MCF 10A (cell line): ENCODE data around the gene CAMK1D. TPM values are rescaled to one million over a fixed set of nuclear protein-coding genes. Genes with fewer than 3 reads are reported as not detected.
"Not testable (repeated sequence)": the region's sequence is repeated elsewhere in the genome, so short reads cannot be mapped to it uniquely, and the experiment has no call there.

Experiments
- BruUV-seq: library from RNA; stranded (reverse); fragments of 400-500 nt; replicated peaks from 2 replicates; lab custom pipeline; 2021; lab: Mats Ljungman, UMichigan
- CTCF ChIA-PET: fragments of 300-600 bp; sonication (Branson Sonifier 250); formaldehyde crosslinking; extraction: SDS; loops from one replicate; lab custom pipeline; 2021; ENCODE audit warnings: antibody characterized with exemption, inconsistent platforms; lab: Yijun Ruan, JAX
- POLR2A ChIA-PET: fragments of 300-600, 350-650 bp; sonication (Branson Sonifier 250); formaldehyde crosslinking; extraction: SDS; loops from one replicate; lab custom pipeline; 2020; ENCODE audit warnings: antibody characterized with exemption, inconsistent platforms; lab: Yijun Ruan, JAX
- DNase-seq: peaks from one replicate; pipeline ENCODE4 v3.0.0-alpha.2; 2018; ENCODE audit not compliant: unreplicated experiment
- H3K27ac Mint-ChIP-seq: one replicate; pipeline ENCODE4 v1.8.0; 2022; ENCODE audit warnings: mild to moderate bottlenecking, low read depth, mixed read lengths; ENCODE audit not compliant: unreplicated experiment
- H3K27me3 Mint-ChIP-seq: one replicate; pipeline ENCODE4 v1.8.0; 2022; ENCODE audit warnings: mixed read lengths; ENCODE audit not compliant: insufficient read depth, unreplicated experiment
- H3K36me3 Mint-ChIP-seq: one replicate; pipeline ENCODE4 v1.8.0; 2022; ENCODE audit warnings: mild to moderate bottlenecking, moderate library complexity, mixed read lengths; ENCODE audit not compliant: insufficient read depth, unreplicated experiment
- H3K4me1 Mint-ChIP-seq: one replicate; pipeline ENCODE4 v1.8.0; 2022; ENCODE audit warnings: mixed read lengths; ENCODE audit not compliant: insufficient read depth, unreplicated experiment
- H3K4me3 Mint-ChIP-seq: one replicate; pipeline ENCODE4 v1.8.0; 2022; ENCODE audit warnings: mild to moderate bottlenecking, moderate library complexity, mixed read lengths; ENCODE audit not compliant: unreplicated experiment
- H3K9me3 Mint-ChIP-seq: one replicate; pipeline ENCODE4 v1.8.0; 2022; ENCODE audit warnings: mixed read lengths; ENCODE audit not compliant: unreplicated experiment
- intact Hi-C: fragments of 100-400 bp; cut with micrococcal nuclease; formaldehyde crosslinking; loops from 2 replicates; pipeline ENCODE4 v1.14.1; 2022
- total RNA-seq: library from RNA; stranded (reverse); gene quantifications from 2 replicates; pipeline ENCODE4 v1.2.3, GENCODE V29; 2022
- TF ChIP-seq, protein P1 (sequence below): fragments of 200-600 bp; IDR thresholded peaks from one replicate; pipeline ENCODE4 v1.8.0; 2022; ENCODE audit warnings: antibody characterized with exemption, mild to moderate bottlenecking; ENCODE audit not compliant: unreplicated experiment

Gene CAMK1D
- total RNA-seq, 1 experiment from 2014 or later: 1.7 TPM

GRCh38 chr10:12351889-12352288 lies 2.5 kb downstream of the CAMK1D start:
- H3K9me3 Mint-ChIP-seq: no peaks in the 10 kb centered on the region
- intact Hi-C loops: no loop called here
- TF ChIP-seq, protein P1, sequence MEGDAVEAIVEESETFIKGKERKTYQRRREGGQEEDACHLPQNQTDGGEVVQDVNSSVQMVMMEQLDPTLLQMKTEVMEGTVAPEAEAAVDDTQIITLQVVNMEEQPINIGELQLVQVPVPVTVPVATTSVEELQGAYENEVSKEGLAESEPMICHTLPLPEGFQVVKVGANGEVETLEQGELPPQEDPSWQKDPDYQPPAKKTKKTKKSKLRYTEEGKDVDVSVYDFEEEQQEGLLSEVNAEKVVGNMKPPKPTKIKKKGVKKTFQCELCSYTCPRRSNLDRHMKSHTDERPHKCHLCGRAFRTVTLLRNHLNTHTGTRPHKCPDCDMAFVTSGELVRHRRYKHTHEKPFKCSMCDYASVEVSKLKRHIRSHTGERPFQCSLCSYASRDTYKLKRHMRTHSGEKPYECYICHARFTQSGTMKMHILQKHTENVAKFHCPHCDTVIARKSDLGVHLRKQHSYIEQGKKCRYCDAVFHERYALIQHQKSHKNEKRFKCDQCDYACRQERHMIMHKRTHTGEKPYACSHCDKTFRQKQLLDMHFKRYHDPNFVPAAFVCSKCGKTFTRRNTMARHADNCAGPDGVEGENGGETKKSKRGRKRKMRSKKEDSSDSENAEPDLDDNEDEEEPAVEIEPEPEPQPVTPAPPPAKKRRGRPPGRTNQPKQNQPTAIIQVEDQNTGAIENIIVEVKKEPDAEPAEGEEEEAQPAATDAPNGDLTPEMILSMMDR: no peak
- H3K27me3 Mint-ChIP-seq: peaks cover 15% of the 10 kb centered on the region
- H3K36me3 Mint-ChIP-seq: no peaks in the 10 kb centered on the region
- H3K4me1 Mint-ChIP-seq: peaks cover 10% of the 10 kb centered on the region
- no peak overlapping the region for H3K27ac Mint-ChIP-seq
- H3K4me3 Mint-ChIP-seq: no peak overlapping the region
- DNase-seq: no peak
- POLR2A ChIA-PET: no interaction called here
- no TSS peak for BruUV-seq
- CTCF ChIA-PET: no interaction called here

DNA sequence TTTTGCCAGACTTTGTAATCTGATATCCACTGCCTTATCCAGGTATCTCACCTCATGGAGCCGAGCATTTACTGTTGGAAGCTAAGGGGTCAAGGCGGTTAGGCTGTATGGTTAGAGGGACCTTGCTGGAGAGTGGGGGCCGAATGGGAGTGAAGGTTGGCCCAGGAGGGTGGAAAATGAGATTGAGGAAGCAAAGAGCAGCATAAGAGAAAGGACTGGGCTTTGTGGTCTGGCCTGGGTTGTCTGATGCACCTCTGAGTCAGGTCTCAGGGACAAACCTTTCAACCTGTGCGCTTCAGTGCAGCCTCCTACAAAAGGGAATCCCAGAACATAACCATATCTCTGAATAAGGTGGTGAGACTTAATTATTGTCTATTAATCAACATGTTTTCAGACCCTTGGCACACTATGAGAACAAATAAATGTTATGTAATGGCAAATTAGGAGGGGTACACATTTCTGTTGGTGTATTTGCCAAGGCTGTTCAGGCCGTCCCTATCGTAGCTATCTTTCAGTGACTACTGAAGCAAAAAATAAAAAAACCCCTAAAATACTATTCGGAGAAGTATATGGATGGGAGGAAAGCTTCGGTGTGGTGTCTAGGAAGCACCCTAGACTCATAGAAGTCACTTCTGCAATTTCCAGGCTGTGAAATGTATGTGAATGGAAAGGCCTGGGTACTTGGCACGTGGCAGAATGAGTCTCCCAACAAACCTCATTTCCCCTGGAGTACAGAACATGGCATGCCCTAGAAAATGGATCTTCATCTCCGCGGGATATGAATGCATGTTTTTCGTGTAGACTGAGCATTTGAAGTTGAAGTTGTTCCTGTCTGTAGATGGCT lies 4.3 kb downstream of the CAMK1D start:
- H3K27ac Mint-ChIP-seq: no peak overlapping the region
- DNase-seq: no peak

DNA sequence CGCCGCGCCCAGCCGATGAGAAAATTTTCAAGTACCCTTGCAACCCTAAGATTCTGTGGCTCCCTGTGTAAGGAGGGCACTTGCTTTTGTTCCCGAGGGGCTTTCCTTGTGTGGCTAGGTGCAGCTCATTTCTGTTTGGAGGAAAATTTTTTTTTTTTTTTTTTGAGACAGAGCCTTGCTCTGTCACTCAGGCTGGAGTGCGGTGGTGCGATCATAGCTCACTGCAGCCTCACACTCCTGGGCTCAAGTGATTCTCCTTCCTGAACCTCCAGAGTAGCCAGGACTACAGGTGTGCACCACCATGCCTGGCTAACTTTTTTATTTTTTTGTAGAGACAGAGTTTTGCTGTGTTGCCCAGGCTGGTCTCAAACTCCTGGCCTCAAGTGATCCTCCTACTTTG lies 5.3 kb downstream of the CAMK1D start:
- intact Hi-C loops, DNase-seq, CTCF ChIA-PET, H3K4me3 Mint-ChIP-seq, H3K9me3 Mint-ChIP-seq, H3K27ac Mint-ChIP-seq, H3K4me1 Mint-ChIP-seq, BruUV-seq, H3K36me3 Mint-ChIP-seq, POLR2A ChIA-PET: not testable (repeated sequence)
- H3K27me3 Mint-ChIP-seq: peaks cover 15% of the 10 kb centered on the region

More for the DNA sequence above, 4.3 kb downstream of the CAMK1D start:
- CTCF ChIA-PET: no interaction called here
- intact Hi-C loops: no loop called here
- TF ChIP-seq, protein P1: no peak
- no peaks in the 10 kb centered on the region for H3K9me3 Mint-ChIP-seq
- no TSS peak for BruUV-seq
- no peaks in the 10 kb centered on the region for H3K36me3 Mint-ChIP-seq
- POLR2A ChIA-PET: interaction anchor here (0.6 kb wide), 1 partner anchor 739 kb away, joined by 3 read pairs; no protein-coding TSS in a partner anchor
- peaks cover 10% of the 10 kb centered on the region for H3K4me1 Mint-ChIP-seq
- H3K27me3 Mint-ChIP-seq: peaks cover 15% of the 10 kb centered on the region
- no peak overlapping the region for H3K4me3 Mint-ChIP-seq

DNA sequence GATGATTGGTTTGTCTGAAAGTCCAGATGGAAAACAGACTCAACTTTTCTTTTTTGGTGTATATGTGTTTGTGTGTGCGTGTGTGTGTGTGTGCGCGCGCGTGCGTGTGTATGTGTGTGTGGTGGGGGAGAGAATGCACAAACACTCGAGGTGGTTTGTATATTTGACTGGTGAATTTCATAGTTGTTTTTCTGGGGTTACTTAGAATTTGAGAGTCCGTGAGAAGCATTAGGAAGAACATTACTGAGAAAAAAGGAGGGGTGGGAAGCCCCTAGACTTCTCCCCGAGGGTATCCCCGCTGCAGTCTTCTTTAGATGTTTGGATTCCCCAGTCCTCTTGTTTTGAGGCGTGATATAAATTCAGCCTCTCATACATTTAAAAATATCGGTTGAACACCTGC lies 6.0 kb downstream of the CAMK1D start:
- TF ChIP-seq, protein P1: no peak
- ChIA-PET POLR2A (no interaction called here), CTCF (no interaction called here)
- Mint-ChIP-seq H3K36me3 (no peaks in the 10 kb centered on the region), H3K4me1 (peaks cover 6% of the 10 kb centered on the region), H3K9me3 (no peaks in the 10 kb centered on the region), H3K27me3 (peaks cover 8% of the 10 kb centered on the region), H3K27ac (no peak overlapping the region), H3K4me3 (no peak overlapping the region)
- DNase-seq: no peak
- no TSS peak for BruUV-seq
- intact Hi-C loops: no loop called here
